Measurements from ENCODE around the gene TTLL7. TPM values are rescaled to one million over a fixed set of nuclear protein-coding genes. Genes with fewer than 3 reads are reported as not detected.
A peak's percentile ranks its signal among the peaks of the same experiment; 100 is the strongest.

The TTLL7 gene
- total RNA-seq, 1 donor from 2014 or later = 15.0 TPM

DNA sequence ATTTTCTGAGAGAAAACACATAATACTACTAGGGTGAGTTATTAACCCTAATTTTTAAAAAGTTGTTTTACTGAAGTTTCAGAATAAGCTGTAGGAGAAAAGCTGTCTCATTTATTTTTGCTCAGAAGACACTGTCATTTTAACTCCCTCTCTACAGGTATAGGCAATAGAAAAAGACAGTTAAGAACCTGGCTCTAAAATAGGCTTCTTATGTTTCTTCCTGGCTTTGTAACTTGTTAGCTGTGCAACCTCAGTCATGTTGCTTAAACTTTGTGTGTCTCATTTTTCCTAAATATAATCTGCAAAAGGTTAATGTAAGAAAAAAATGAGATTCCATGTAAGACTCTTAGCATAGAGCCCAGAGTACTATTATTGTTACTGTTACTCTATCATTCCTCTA, 64.4 kb downstream of the TTLL7 start:
- intact Hi-C loops (cut with DNase I) = loop anchor here (5.0 kb wide), 2 partner anchors 188 to 498 kb away; no protein-coding TSS in a partner anchor
- no peak overlapping the region for H3K4me3 ChIP-seq
- DNase-seq (ENCODE audit: extremely low spot score in 2 of 2) = no peak

DNA sequence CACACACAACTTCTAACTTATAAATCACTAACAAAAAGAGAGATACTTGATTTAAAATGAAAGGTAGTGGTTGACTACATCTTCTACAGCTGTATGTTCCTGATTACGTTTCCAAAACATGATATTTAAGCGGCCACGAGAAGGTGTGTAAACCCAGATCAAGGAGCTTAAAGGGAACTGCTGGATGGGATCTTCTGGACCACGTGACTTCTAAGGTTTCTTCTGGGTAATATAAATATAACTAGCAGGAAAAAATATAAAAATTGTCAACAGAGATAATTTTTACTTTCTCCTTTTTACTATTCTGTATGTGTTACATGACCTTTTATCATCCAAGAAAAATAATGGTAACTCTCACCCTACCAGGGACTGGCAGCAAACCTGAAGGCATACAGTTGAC, 66.2 kb downstream of the TTLL7 start:
- intact Hi-C loops (cut with DNase I) = loop anchor here (5.0 kb wide), 2 partner anchors 190 to 500 kb away; no protein-coding TSS in a partner anchor
- Histone ChIP-seq H3K4me1 (no peaks in the 10 kb centered on the region), H3K4me3 (no peak overlapping the region), H3K9me3 (no peaks in the 10 kb centered on the region), H3K36me3 (no peaks in the 10 kb centered on the region), H3K27me3 (no peaks in the 10 kb centered on the region), H3K27ac (no peak overlapping the region)
- no peak for DNase-seq (ENCODE audit: extremely low spot score in 2 of 2)
- TF ChIP-seq POLR2AphosphoS5 (IDR thresholded peaks at IDR 0.05; ENCODE audit: insufficient read depth in 1 of 2, low read depth in 1 of 2) (no peak), POLR2A (IDR thresholded peaks at IDR 0.05) (no peak)
- TF ChIP-seq, protein P1, sequence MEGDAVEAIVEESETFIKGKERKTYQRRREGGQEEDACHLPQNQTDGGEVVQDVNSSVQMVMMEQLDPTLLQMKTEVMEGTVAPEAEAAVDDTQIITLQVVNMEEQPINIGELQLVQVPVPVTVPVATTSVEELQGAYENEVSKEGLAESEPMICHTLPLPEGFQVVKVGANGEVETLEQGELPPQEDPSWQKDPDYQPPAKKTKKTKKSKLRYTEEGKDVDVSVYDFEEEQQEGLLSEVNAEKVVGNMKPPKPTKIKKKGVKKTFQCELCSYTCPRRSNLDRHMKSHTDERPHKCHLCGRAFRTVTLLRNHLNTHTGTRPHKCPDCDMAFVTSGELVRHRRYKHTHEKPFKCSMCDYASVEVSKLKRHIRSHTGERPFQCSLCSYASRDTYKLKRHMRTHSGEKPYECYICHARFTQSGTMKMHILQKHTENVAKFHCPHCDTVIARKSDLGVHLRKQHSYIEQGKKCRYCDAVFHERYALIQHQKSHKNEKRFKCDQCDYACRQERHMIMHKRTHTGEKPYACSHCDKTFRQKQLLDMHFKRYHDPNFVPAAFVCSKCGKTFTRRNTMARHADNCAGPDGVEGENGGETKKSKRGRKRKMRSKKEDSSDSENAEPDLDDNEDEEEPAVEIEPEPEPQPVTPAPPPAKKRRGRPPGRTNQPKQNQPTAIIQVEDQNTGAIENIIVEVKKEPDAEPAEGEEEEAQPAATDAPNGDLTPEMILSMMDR (IDR thresholded peaks at IDR 0.05) = no peak

More for the DNA sequence above, 64.4 kb downstream of the TTLL7 start:
- H3K27me3 ChIP-seq = no peaks in the 10 kb centered on the region
- TF ChIP-seq POLR2AphosphoS5 (IDR thresholded peaks at IDR 0.05; ENCODE audit: insufficient read depth in 1 of 2, low read depth in 1 of 2) (no peak), POLR2A (IDR thresholded peaks at IDR 0.05) (no peak)
- TF ChIP-seq, protein P1 (IDR thresholded peaks at IDR 0.05) = no peak
- no peak overlapping the region for H3K27ac ChIP-seq
- H3K36me3 ChIP-seq = no peaks in the 10 kb centered on the region
- H3K9me3 ChIP-seq = no peaks in the 10 kb centered on the region
- H3K4me1 ChIP-seq = no peaks in the 10 kb centered on the region

DNA sequence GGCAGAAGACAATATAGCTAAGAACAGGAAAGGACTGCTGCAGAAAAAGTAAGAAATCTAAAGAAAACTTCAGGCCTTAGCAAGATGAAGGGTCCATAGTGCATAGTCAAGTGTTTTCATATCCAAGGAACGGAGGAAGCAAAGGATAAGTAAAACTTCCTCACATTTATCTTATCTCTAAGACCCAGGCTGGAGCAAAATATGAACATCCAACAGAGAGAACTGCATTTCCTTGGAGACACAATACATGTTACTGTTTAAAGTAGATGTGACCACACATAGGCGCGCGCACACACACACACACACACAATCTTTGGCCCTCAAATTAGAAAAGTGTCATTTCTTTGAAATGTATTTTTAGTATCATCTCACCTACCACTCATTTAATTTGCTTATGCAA, 66.7 kb downstream of the TTLL7 start:
- H3K4me1 ChIP-seq = no peaks in the 10 kb centered on the region
- intact Hi-C loops (cut with DNase I) = loop anchor here (5.0 kb wide), 2 partner anchors 190 to 500 kb away; no protein-coding TSS in a partner anchor
- no peak for TF ChIP-seq POLR2A (IDR thresholded peaks at IDR 0.05)
- no peak for TF ChIP-seq POLR2AphosphoS5 (IDR thresholded peaks at IDR 0.05; ENCODE audit: insufficient read depth in 1 of 2, low read depth in 1 of 2)
- TF ChIP-seq, protein P1 (IDR thresholded peaks at IDR 0.05) = no peak
- H3K4me3 ChIP-seq = no peak overlapping the region
- DNase-seq (ENCODE audit: extremely low spot score in 2 of 2) = no peak
- no peaks in the 10 kb centered on the region for H3K27me3 ChIP-seq
- H3K36me3 ChIP-seq = no peaks in the 10 kb centered on the region
- no peak overlapping the region for H3K27ac ChIP-seq
- H3K9me3 ChIP-seq = no peaks in the 10 kb centered on the region

DNA sequence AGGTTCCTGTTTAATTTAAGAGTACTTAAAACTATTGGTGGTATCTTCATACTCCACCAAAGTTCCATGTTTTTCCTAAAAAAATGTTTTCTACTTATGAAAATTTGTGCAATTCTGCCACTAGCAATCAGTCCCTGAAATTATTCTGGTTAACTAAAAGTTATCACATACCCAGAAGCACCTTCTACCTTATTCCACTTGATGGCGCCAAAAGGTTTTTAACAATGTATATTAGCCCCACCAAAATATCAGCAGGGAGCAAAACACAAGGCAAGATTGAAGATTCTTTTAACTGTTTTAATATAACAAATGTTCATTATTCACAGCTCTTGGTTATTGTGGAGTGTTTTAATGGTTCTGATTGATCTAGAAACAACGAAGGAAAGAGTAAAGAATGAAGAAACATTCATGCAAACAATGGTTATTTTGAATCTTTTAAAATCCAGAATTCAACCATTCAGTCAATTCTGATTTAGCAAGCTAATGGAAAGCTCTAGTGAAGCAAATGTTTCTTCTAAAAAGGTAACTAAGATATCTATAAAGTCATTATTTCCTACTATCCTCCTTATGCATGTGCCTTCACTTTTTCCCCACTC, 67.2 kb downstream of the TTLL7 start:
- no peak for TF ChIP-seq POLR2A (IDR thresholded peaks at IDR 0.05)
- TF ChIP-seq, protein P1 (IDR thresholded peaks at IDR 0.05) = peak; percentile 27 to 61 (median 46)
- no peak for TF ChIP-seq POLR2AphosphoS5 (IDR thresholded peaks at IDR 0.05; ENCODE audit: insufficient read depth in 1 of 2, low read depth in 1 of 2)
- Histone ChIP-seq H3K4me1 (no peaks in the 10 kb centered on the region), H3K36me3 (no peaks in the 10 kb centered on the region), H3K9me3 (no peaks in the 10 kb centered on the region), H3K27me3 (no peaks in the 10 kb centered on the region), H3K27ac (no peak overlapping the region), H3K4me3 (no peak overlapping the region)
- intact Hi-C loops (cut with DNase I) = loop anchor here (5.0 kb wide), 2 partner anchors 191 to 501 kb away; no protein-coding TSS in a partner anchor
- no peak for DNase-seq (ENCODE audit: extremely low spot score in 2 of 2)

DNA sequence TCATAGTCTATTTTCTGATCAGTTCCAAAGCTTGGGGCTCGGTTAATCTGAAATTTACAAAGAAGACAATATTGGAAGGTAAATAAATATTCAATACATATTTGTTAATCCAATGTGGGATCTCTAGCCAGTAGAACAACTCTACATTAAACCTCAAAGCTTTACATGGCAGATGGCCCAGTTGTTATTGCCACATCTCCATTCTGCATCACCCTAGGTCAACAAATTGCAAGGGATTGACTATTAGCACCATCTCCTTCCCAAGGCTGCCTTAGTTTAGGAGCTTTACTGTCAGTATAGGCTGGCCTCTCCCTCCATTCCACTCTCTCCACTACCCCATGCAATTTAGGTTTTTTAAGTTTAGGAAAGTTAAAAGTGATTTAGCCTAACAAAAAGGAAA, 69.7 kb downstream of the TTLL7 start:
- Histone ChIP-seq H3K4me1 (no peaks in the 10 kb centered on the region), H3K4me3 (no peak overlapping the region), H3K36me3 (no peaks in the 10 kb centered on the region), H3K27me3 (no peaks in the 10 kb centered on the region), H3K9me3 (no peaks in the 10 kb centered on the region), H3K27ac (no peak overlapping the region)
- intact Hi-C loops (cut with DNase I) = no loop called here
- DNase-seq (ENCODE audit: extremely low spot score in 2 of 2) = no peak
- TF ChIP-seq, protein P1 (IDR thresholded peaks at IDR 0.05) = no peak
- TF ChIP-seq POLR2AphosphoS5 (IDR thresholded peaks at IDR 0.05; ENCODE audit: insufficient read depth in 1 of 2, low read depth in 1 of 2) (no peak), POLR2A (IDR thresholded peaks at IDR 0.05) (no peak)

Measured in vagina (tissue), 2 donors.